HG02610 (cell line): ENCODE measurements around the gene ZNF143.
"Not testable (repeated sequence)": the region's sequence is repeated elsewhere in the genome, so short reads cannot be mapped to it uniquely, and the experiment has no call there.

ENCODE experiments used
- ATAC-seq: cut with Tn5 transposase; IDR thresholded peaks from one replicate; pipeline ENCODE4 v1.9.1; 2021; ENCODE audit warnings: mild to moderate bottlenecking, moderate library complexity; ENCODE audit not compliant: unreplicated experiment

Gene ZNF143

GRCh38 chr11:9533736-9534473 lies 73.1 kb downstream of the ZNF143 start:
- ATAC-seq = no peak

GRCh38 chr11:9535189-9535781 lies 74.5 kb downstream of the ZNF143 start:
- no peak for ATAC-seq

GRCh38 chr11:9538548-9538947 lies 77.7 kb downstream of the ZNF143 start:
- ATAC-seq = no peak

GRCh38 chr11:9549216-9549615 lies 88.4 kb downstream of the ZNF143 start:
- ATAC-seq = not testable (repeated sequence)

GRCh38 chr11:9550191-9550628 lies 89.4 kb downstream of the ZNF143 start:
- ATAC-seq = no peak

- ATAC-seq = no peak
Observed at GRCh38 chr11:9561279-9561982, 100.6 kb downstream of the ZNF143 start.

GRCh38 chr11:9562716-9563115 lies 101.9 kb downstream of the ZNF143 start:
- ATAC-seq = no peak

- ATAC-seq = no peak
Observed at GRCh38 chr11:9563196-9563730, 102.5 kb downstream of the ZNF143 start.

- peak; percentile 97 for ATAC-seq
Observed at GRCh38 chr11:9565822-9566560, 105.2 kb downstream of the ZNF143 start.

- no peak for ATAC-seq
Observed at GRCh38 chr11:9566561-9567063, 105.8 kb downstream of the ZNF143 start.

- no peak for ATAC-seq
Observed at GRCh38 chr11:9567401-9567800, 106.6 kb downstream of the ZNF143 start.

- no peak for ATAC-seq
Observed at GRCh38 chr11:9568161-9568853, 107.5 kb downstream of the ZNF143 start.

GRCh38 chr11:9568854-9569587 lies 108.2 kb downstream of the ZNF143 start:
- no peak for ATAC-seq

GRCh38 chr11:9569588-9570164 lies 108.9 kb downstream of the ZNF143 start:
- no peak for ATAC-seq

GRCh38 chr11:9570313-9571025 lies 109.7 kb downstream of the ZNF143 start:
- no peak for ATAC-seq

GRCh38 chr11:9571071-9571762 lies 110.4 kb downstream of the ZNF143 start:
- ATAC-seq = no peak

GRCh38 chr11:9571763-9572115 lies 110.9 kb downstream of the ZNF143 start:
- ATAC-seq = no peak
